ENCODE data around the gene FBRSL1. TPM values are rescaled to one million over a fixed set of nuclear protein-coding genes. Genes with fewer than 3 reads are reported as not detected.

FBRSL1 gene
- total and polyA plus RNA-seq, 9 of the 15 experiments (the other 6 are each of a cell fraction or from before 2014, with no cell fraction given), result 0.24 to 129 (median 7.3) TPM

- TF ChIP-seq SFPQ (IDR thresholded peaks at IDR 0.05; ENCODE audit: low read depth, low read length), result no peak
- TF ChIP-seq TEAD4 (IDR thresholded peaks at IDR 0.05; ENCODE audit: low read length), result no peak
- no peak for TF ChIP-seq TEAD4 (CRISPR knock-in tag; IDR thresholded peaks at IDR 0.05; ENCODE audit: borderline replicate concordance)
- no peak for TF ChIP-seq SIN3A (IDR thresholded peaks at IDR 0.05; ENCODE audit: borderline replicate concordance in 2 of 2, control insufficient read depth in 1 of 2, low read depth in 2 of 2, low read length in 2 of 2)
- TF ChIP-seq HDGF (IDR thresholded peaks at IDR 0.05), result no peak
- no peak for TF ChIP-seq ZNF274 (IDR thresholded peaks at IDR 0.05; ENCODE audit: borderline replicate concordance, low read depth, low read length)
- peak; percentile 35; the same call in 1 of the 2 replicates for TF ChIP-seq PHF8 (IDR thresholded peaks at IDR 0.05; ENCODE audit: borderline replicate concordance, low read length)
- TF ChIP-seq HDAC6 (IDR thresholded peaks at IDR 0.05; ENCODE audit: low read depth, low read length), result no peak
- TF ChIP-seq ZC3H11A (IDR thresholded peaks at IDR 0.05; ENCODE audit: low read depth, low read length), result no peak
- no peak for TF ChIP-seq ASH1L (IDR thresholded peaks at IDR 0.05; ENCODE audit: borderline replicate concordance, low read depth, partially characterized antibody)
- no peak for TF ChIP-seq TAF7 (tag; IDR thresholded peaks at IDR 0.05)
- peak; percentile 91 for TF ChIP-seq GABPA (tag; conservative IDR thresholded peaks at IDR 0.05; ENCODE audit: low read depth)
- no peak for TF ChIP-seq CBX2 (IDR thresholded peaks at IDR 0.05; ENCODE audit: insufficient read depth, low read length, poor library complexity, severe bottlenecking)
- no peak for TF ChIP-seq ZNF263 (CRISPR knock-in tag; IDR thresholded peaks at IDR 0.05; ENCODE audit: borderline replicate concordance)
- TF ChIP-seq MAZ (CRISPR knock-in tag; conservative IDR thresholded peaks at IDR 0.05 in 1 of 2, IDR thresholded peaks at IDR 0.05 in 1 of 2), result peak in 1 of 2 experiments; percentile 75; a peak in 1 of 4 replicates
- TF ChIP-seq ATF3 (IDR thresholded peaks at IDR 0.05), result no peak
- TF ChIP-seq ATF3 (CRISPR knock-in tag; conservative IDR thresholded peaks at IDR 0.05), result no peak
- TF ChIP-seq CLOCK (CRISPR knock-in tag; IDR thresholded peaks at IDR 0.05; ENCODE audit: borderline replicate concordance), result no peak
- no peak for TF ChIP-seq POLR2A (conservative IDR thresholded peaks at IDR 0.05)
- TF ChIP-seq E2F1 (CRISPR knock-in tag; IDR thresholded peaks at IDR 0.05), result no peak
- no peak for TF ChIP-seq ZNF143 (CRISPR knock-in tag; IDR thresholded peaks at IDR 0.05)
Measured at GRCh38 chr12:132489602-132490266, at the start of gene FBRSL1 (continued).
